SK-N-SH treated with all-trans-retinoic acid at 6 μM for 48 hours (cell line): ENCODE results near the gene RIMBP2.

Source experiments
- ATAC-seq: fragments of 200-7000 bp; cut with Tn5 transposase; 3 replicates; pipeline ENCODE4 v1.9.1; 2020; ENCODE audit warnings: mild to moderate bottlenecking, moderate library complexity
- ARNTL ChIP-seq: fragments of 450-650 bp; formaldehyde crosslinking; IDR thresholded peaks from 2 replicates; pipeline ENCODE4 v1.5.0; 2020; ENCODE audit warnings: low read depth, mild to moderate bottlenecking, moderate library complexity, borderline replicate concordance
- BACH2 ChIP-seq: fragments of 250-450 bp; sonication (Bioruptor Pico); IDR thresholded peaks from 2 replicates; pipeline ENCODE4 v1.9.0; 2021; ENCODE audit warnings: mild to moderate bottlenecking, borderline replicate concordance
- CSDC2 ChIP-seq: fragments of 250-450 bp; sonication (Bioruptor Pico); IDR thresholded peaks from 2 replicates; pipeline ENCODE4 v1.5.0; 2020; ENCODE audit warnings: mild to moderate bottlenecking, moderate library complexity
- ESRRG ChIP-seq: fragments of 250-450 bp; sonication (Bioruptor Pico); IDR thresholded peaks from 2 replicates; pipeline ENCODE4 v1.6.1; 2021; ENCODE audit warnings: mild to moderate bottlenecking
- GLIS3 ChIP-seq: fragments of 250-450 bp; sonication (Bioruptor Pico); IDR thresholded peaks from 2 replicates; pipeline ENCODE4 v1.5.0; 2020; ENCODE audit warnings: mild to moderate bottlenecking, moderate library complexity
- ISL1 ChIP-seq: fragments of 250-450 bp; sonication (Bioruptor Pico); IDR thresholded peaks from 2 replicates; pipeline ENCODE4 v2.1.2; 2022; ENCODE audit warnings: mild to moderate bottlenecking, moderate library complexity
- OSR1 ChIP-seq: fragments of 250-450 bp; sonication (Bioruptor Pico); IDR thresholded peaks from 2 replicates; pipeline ENCODE4 v1.8.0; 2022; ENCODE audit warnings: moderate library complexity, mild to moderate bottlenecking, inconsistent platforms
- POU6F1 ChIP-seq: fragments of 250-450 bp; sonication (Bioruptor Pico); IDR thresholded peaks from 2 replicates; pipeline ENCODE4 v1.8.0; 2021; ENCODE audit warnings: low read depth, mild to moderate bottlenecking, moderate library complexity, borderline replicate concordance
- PPARA ChIP-seq: fragments of 250-450 bp; sonication (Bioruptor Pico); IDR thresholded peaks from 2 replicates; pipeline ENCODE4 v1.5.0; 2020; ENCODE audit warnings: mild to moderate bottlenecking, borderline replicate concordance
- RARB ChIP-seq: fragments of 250-450 bp; sonication (Bioruptor Pico); IDR thresholded peaks from 2 replicates; pipeline ENCODE4 v1.8.0; 2021; ENCODE audit warnings: mild to moderate bottlenecking, moderate library complexity
- SNAI2 ChIP-seq: fragments of 250-450 bp; sonication (Bioruptor Pico); IDR thresholded peaks from 2 replicates; pipeline ENCODE4 v1.5.0; 2020; ENCODE audit warnings: mild to moderate bottlenecking, moderate library complexity
- TCF4 ChIP-seq: fragments of 250-450 bp; sonication (Bioruptor Pico); IDR thresholded peaks from 2 replicates; pipeline ENCODE4 v1.8.0; 2021; ENCODE audit warnings: mild to moderate bottlenecking, moderate library complexity, borderline replicate concordance
- TOX ChIP-seq: fragments of 250-450 bp; sonication (Bioruptor Pico); IDR thresholded peaks from 2 replicates; pipeline ENCODE4 v1.8.0; 2021; ENCODE audit warnings: mild to moderate bottlenecking, moderate library complexity, borderline replicate concordance
- TSHZ2 ChIP-seq: fragments of 250-450 bp; sonication (Bioruptor Pico); IDR thresholded peaks from 2 replicates; pipeline ENCODE4 v1.5.0; 2020; ENCODE audit warnings: mild to moderate bottlenecking, moderate library complexity
- ZC3H10 ChIP-seq: fragments of 250-450 bp; sonication (Bioruptor Pico); IDR thresholded peaks from 2 replicates; pipeline ENCODE4 v1.5.1; 2021; ENCODE audit warnings: mild to moderate bottlenecking, moderate library complexity
- ZFP3 ChIP-seq: fragments of 250-450 bp; sonication (Bioruptor Pico); IDR thresholded peaks from 2 replicates; pipeline ENCODE4 v1.5.0; 2020; ENCODE audit warnings: mild to moderate bottlenecking, moderate library complexity
- ZFP30 ChIP-seq: fragments of 450-650 bp; formaldehyde crosslinking; IDR thresholded peaks from 2 replicates; pipeline ENCODE4 v1.5.0; 2022; ENCODE audit warnings: mild to moderate bottlenecking, moderate library complexity
- ZNF565 ChIP-seq: fragments of 450-650 bp; formaldehyde crosslinking; conservative IDR thresholded peaks from 2 replicates; pipeline ENCODE4 v1.5.0; 2020; ENCODE audit warnings: low read depth, mild to moderate bottlenecking, moderate library complexity
- ZNF70 ChIP-seq: fragments of 450-650 bp; formaldehyde crosslinking; IDR thresholded peaks from 2 replicates; pipeline ENCODE4 v1.5.0; 2020; ENCODE audit warnings: mild to moderate bottlenecking, moderate library complexity
- ZNF8 ChIP-seq: fragments of 450-650 bp; formaldehyde crosslinking; IDR thresholded peaks from 2 replicates; pipeline ENCODE4 v1.5.0; 2020; ENCODE audit warnings: mild to moderate bottlenecking, moderate library complexity
- TF ChIP-seq, protein P1 (sequence below): fragments of 250-450 bp; sonication (Bioruptor Pico); IDR thresholded peaks from 2 replicates; pipeline ENCODE4 v1.8.0; 2020; ENCODE audit warnings: mild to moderate bottlenecking, moderate library complexity, borderline replicate concordance

RIMBP2 gene

GRCh38 chr12:130357729-130358330 is 358.3 kb downstream of the RIMBP2 start:
- ATAC-seq = no peak

GRCh38 chr12:130357241-130357640 is 358.9 kb downstream of the RIMBP2 start:
- TF ChIP-seq ZNF8 (no peak), ZNF565 (no peak), CSDC2 (CRISPR knock-in tag) (no peak), BACH2 (CRISPR knock-in tag) (no peak), TOX (CRISPR knock-in tag) (no peak), ZC3H10 (CRISPR knock-in tag) (no peak), ESRRG (CRISPR knock-in tag) (no peak), PPARA (CRISPR knock-in tag) (no peak), OSR1 (CRISPR knock-in tag) (no peak), TSHZ2 (CRISPR knock-in tag) (no peak), TCF4 (CRISPR knock-in tag) (no peak), ARNTL (CRISPR knock-in tag) (no peak), ISL1 (no peak), GLIS3 (CRISPR knock-in tag) (no peak), SNAI2 (CRISPR knock-in tag) (no peak)
- ATAC-seq = no peak

More at GRCh38 chr12:130357729-130358330, 358.3 kb downstream of the RIMBP2 start:
- no peak for TF ChIP-seq CSDC2 (CRISPR knock-in tag)
- no peak for TF ChIP-seq ZFP30 (CRISPR knock-in tag)
- TF ChIP-seq OSR1 (CRISPR knock-in tag) = no peak
- no peak for TF ChIP-seq ZFP3 (CRISPR knock-in tag)
- TF ChIP-seq ISL1 = no peak

DNA sequence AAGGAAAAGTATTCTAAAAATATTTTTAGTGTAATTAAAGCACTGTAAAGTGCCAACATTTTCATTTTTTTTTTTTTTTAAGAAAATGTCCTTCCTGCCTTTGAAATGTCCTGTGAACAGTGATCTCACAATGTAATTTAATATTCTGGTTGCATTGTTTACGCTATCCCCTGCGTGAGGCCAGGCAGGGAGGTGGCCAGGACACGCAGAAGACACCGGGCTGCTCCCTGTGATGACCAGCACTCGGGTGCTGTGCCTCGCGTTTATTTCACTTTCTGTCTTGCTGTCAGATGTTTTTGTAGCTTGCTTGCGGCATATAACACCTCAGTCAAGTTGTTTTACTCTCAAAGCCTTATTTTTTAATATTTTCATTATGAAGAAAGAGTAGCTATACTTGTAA is 359.9 kb downstream of the RIMBP2 start:
- no peak for TF ChIP-seq RARB (CRISPR knock-in tag)
- TF ChIP-seq ZC3H10 (CRISPR knock-in tag) = no peak
- no peak for TF ChIP-seq CSDC2 (CRISPR knock-in tag)
- no peak for TF ChIP-seq ZNF8
- no peak for TF ChIP-seq POU6F1 (CRISPR knock-in tag)
- TF ChIP-seq GLIS3 (CRISPR knock-in tag) = no peak
- TF ChIP-seq PPARA (CRISPR knock-in tag) = no peak
- TF ChIP-seq BACH2 (CRISPR knock-in tag) = no peak
- ATAC-seq = no peak

DNA sequence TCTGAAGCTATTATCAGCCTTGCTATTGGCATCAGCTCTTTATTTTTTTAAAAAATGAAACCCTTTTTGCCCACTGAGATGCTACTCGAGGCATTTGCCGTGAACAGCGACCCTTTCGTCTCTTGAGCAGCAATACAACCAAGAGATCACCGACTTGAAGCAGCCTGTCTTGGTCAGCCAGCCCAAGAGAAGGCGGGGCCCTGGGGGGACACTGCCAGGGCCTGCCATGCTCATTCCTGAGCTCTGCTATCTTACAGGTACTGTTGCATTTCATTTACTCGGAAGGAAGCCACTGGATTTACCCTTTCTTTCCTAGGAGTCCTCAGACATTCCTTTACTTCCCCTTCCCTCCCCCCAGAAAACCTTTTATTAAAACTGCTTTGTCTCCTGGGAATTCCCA is 361.7 kb downstream of the RIMBP2 start:
- TF ChIP-seq ZNF70 = no peak
- TF ChIP-seq ZNF8 = no peak
- no peak for TF ChIP-seq SNAI2 (CRISPR knock-in tag)
- TF ChIP-seq TCF4 (CRISPR knock-in tag) = no peak
- TF ChIP-seq ZFP3 (CRISPR knock-in tag) = no peak
- TF ChIP-seq, protein P1, sequence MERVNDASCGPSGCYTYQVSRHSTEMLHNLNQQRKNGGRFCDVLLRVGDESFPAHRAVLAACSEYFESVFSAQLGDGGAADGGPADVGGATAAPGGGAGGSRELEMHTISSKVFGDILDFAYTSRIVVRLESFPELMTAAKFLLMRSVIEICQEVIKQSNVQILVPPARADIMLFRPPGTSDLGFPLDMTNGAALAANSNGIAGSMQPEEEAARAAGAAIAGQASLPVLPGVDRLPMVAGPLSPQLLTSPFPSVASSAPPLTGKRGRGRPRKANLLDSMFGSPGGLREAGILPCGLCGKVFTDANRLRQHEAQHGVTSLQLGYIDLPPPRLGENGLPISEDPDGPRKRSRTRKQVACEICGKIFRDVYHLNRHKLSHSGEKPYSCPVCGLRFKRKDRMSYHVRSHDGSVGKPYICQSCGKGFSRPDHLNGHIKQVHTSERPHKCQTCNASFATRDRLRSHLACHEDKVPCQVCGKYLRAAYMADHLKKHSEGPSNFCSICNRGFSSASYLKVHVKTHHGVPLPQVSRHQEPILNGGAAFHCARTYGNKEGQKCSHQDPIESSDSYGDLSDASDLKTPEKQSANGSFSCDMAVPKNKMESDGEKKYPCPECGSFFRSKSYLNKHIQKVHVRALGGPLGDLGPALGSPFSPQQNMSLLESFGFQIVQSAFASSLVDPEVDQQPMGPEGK (CRISPR knock-in tag) = no peak
- no peak for TF ChIP-seq CSDC2 (CRISPR knock-in tag)
- TF ChIP-seq OSR1 (CRISPR knock-in tag) = no peak
- no peak for TF ChIP-seq BACH2 (CRISPR knock-in tag)
- no peak for TF ChIP-seq ARNTL (CRISPR knock-in tag)
- ATAC-seq = no peak
